ENCODE measurements around the gene NPHP4.

GRCh38 chr1:5877001-5877400, 115.2 kb downstream of the NPHP4 start:
- TF ChIP-seq CTCF (IDR thresholded peaks at IDR 0.05) = no peak
- TF ChIP-seq EP300 (IDR thresholded peaks at IDR 0.05; ENCODE audit: low read depth) = no peak
- TF ChIP-seq POLR2AphosphoS5 (IDR thresholded peaks at IDR 0.05) = no peak

All from transverse colon (tissue), 4 donors.